TTC549 (cell line): ENCODE data around the gene ADRB1.

Experiments
- FAIRE-seq: peaks from 2 replicates; lab custom pipeline; 2012; peaks lifted over from hg19 to GRCh38; lab: Jason Lieb, UNC

Gene ADRB1

DNA sequence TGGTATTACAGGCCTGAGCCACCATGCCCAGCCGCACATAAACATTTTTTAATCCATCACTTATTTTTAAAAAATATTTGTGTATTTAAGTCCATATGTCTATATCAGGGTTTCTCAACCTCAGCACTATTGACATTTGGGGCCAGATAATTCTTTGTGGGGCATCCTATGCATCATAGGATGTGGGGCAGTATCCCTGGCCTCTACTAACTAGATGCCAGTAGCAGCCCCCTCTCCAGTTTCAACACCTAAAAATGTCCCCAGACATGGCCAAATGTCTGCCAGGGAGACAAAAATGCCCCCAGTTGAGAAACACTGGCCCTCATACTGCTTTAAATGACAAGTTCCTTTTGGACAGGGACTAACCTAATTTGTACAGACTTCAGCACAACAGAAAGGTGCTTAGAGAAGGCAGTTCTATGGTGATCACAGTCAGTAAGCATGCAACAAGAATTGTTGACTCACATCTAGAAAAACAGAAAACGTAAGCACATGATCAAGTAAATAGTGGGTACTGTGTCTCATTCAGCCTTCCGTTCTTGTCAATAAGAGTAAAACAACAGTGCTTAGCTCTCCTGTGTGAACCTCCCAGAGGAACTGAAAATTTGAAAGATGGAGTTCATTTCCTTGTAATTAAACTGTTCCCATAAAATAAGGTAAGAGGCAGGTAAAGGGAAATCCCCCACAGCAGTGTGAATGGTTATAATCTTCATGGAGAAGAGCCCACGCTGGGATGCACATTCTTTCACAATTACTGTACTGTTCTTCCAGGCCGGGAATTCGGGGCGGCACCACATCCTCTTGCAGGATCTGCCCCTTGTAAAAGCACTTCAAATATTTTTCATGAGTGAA, 17.3 kb upstream of the ADRB1 start:
- FAIRE-seq, result no peak

DNA sequence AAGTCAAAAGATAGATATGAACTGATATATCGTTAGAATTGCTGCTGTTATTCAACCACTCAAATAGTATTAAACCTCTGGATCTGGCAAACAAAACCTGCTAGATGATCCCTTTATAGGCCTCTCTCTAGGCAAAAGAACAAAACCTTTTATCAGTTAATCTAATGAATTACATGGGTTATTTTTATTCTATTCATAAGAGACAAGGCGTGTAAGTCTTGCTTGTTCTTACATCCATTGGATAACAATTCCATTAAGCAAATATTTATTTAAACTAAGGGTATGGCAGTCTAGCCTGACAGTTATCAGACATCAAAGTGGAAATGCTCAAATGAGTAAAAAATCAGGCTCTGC, 16.6 kb upstream of the ADRB1 start:
- FAIRE-seq, result no peak

DNA sequence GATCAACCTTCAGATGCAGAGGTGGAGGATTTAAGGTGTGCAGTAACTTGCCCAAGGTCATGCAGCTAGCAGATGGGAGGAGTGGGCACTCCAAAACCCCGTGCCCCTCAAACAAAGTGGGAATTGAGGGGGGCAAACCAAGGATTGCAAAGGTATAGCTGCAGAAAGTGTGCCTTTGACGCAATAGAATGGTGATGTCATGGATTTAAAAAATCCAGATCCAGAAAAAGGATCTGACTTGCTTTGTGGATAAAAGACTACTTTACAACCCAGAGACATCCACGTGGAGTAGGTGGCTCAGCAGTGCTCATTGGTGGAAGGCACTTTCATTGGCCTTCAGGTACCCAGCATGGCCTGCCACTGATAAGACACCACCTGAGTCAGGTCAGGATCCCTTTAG, 15.7 kb upstream of the ADRB1 start:
- FAIRE-seq, result no peak

DNA sequence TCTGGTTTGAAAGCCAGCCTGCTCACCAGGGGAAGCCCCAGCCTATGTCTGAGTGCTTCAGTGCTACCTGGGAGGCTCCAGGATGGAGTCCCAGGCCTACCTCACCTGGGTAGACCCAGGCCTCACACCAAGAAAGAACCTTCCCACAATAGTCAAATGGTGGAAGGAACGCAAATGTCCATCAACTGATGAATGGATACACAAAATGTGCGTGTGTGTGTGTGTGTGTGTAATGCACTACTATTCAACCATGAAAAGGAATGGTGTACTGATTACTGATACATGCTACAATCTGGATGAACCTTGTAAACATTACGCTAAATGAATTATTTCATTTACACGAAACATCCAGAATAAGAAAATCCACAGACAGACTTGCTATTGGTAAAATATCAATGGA, 15.2 kb upstream of the ADRB1 start:
- FAIRE-seq, result no peak

DNA sequence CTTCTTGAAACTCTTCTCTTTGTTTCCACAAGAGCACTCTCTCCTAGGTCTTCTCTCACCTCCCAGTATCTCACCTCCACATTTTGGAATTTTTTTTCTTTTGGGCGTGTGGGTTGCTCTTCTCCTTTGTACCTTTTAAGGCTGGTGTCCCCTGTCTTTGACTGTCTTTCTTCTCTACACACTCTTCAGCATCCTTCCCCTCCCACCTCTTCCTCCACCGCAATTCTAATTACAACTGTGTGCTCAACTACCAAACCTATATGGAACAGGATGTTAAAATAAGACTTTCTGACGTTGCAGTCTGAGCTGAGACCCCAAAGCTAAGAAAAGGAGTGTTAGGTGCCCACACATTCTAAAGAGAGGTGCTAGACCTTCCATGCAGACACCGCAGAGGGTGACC, 14.0 kb upstream of the ADRB1 start:
- no peak for FAIRE-seq

DNA sequence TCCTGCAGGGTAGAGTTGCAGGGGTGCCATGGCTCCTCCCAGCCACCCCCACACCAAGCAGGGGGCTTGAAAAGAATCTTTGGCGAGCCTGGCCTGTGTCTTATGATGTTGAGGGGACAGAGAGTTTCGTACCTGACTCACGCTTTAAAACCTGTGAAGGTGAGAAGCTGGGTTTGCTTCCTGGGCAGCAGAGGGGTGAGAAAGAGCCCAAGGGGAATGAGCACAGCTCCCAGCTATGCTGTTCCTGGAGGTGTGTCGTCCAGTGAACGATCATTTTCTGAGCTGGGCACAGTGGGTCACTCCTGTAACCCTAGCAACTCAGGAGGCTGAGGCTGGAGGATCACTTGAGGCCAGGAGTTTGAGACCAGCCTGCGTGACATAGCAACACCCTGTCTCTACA, 13.5 kb upstream of the ADRB1 start:
- FAIRE-seq, result no peak

DNA sequence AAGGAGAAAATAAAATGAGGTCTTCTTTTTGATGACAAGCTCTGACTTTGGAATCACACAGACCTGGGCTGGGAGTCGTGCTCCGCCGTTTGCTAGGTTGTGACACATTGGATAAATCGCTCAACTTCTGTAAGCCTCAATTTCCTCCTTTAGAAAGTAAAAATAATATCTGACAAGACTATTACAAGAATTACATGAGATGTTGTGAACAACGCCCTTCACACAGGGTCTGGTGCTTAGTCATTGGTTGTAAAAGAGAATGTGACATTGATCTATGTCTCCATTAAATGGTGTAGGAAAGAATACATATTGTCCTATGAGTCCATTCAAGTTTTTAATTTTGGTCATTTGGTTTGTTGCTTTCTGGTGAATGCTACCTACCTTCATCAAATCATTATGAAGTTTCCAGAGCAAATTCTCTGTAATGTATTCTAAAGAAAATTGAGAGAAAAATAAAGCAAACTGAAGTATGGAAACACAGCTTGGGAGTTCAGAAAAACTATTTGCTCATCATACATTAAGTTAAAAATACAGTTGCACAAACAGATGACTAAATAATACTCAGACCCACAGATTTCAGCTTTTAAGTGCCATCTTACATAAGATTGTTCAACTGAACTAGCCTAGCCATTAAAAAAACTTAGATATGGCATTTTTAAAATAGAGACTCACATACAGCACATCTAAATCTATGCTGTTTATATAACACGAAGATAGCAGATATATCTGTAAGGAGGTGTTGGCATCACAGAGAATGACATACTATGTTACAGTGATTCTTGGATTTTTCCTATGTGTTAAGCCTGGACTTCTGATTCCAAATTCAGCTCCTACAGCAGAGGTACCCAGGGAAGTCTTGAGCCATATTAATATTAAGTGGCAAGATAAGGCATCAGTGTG, 12.3 kb upstream of the ADRB1 start:
- no peak for FAIRE-seq

DNA sequence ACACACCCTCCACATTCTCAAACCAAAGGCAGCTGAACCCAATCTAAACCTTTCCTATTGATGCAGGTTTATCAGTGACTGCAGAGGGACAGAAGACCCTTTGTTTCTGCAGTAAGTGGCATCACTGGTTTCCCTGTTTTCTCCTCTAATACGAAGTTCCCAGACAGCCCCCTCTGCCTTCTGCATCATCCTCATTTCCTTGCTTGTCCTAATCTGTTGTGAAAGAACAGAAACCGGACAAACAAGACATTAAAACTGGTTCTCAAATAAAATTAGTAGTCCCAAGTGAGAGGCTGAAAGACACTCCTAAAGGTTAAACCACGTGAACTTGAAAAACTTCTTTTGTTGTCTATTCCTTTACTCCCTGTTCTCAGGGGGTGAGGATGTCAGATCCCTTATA, 10.1 kb upstream of the ADRB1 start:
- no peak for FAIRE-seq

DNA sequence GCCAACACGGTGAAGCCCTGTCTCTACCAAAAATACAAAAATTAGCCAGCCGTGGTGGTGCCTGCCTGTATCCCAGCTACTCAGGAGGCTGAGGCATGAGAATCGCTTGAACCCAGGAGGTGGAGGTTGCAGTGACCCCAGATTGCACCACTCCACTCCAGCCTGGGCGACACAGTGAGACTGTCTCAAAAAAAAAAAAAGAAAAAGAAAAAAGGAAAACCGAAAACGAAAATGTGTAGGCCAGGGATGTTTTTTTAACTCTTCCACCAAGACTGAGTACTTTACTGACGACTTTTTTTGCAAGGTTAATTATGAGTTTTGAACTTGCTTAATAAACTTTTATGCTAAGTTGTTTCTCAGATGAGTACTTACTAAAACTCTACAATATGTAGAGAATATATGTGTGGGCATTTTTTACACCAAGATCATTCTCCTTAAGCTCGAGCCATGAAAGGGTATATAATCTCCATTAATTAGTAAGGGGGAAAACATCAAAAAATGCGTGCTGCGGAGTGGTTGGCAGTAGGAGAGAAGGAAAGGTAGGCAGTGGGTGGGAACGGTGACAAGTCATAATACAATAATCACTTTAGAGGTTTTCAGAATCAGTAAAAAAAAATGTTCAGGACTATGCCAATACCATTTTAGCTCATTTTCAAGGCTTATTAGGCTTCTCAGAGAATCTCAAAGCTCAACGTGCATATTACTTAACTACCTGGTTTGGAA, 8.6 kb upstream of the ADRB1 start:
- no peak for FAIRE-seq

DNA sequence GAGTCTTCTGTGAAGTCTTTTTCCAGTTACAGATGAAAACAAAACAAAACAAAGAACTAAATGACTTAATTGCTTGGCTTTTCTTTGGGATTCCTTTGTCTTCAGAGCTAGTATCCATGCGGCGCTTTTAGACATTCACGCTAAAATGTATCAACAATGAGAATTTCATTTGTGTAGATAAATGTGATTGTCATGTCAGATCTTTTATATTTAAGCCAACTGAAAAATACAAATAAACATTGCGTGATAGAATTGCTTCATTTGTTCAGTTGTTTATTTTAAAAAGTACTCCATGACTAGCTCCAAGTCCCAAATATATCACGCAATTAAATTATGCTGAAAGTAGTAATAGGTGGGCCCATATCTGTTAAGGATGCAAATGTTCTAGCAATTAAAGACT, 7.9 kb upstream of the ADRB1 start:
- FAIRE-seq, result no peak

DNA sequence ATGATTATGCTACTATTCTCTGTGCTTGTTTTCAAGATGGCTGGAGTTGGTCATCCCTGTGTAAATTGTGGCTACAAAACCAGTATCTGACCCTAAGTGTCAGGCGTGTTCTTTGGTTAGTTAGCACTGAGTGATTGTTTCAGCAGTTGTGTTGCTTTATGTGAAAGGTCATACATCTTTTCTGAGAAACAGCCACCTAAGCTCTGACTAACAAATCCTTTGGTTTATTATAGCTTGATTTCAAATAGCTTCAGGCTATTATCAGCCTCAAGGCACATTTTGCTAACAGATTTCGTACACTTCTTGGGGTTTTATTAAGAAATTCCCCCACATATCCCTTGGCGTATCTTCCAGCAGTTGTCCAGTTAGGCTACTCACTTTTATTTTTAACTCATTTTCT, 4.8 kb upstream of the ADRB1 start:
- FAIRE-seq, result no peak

DNA sequence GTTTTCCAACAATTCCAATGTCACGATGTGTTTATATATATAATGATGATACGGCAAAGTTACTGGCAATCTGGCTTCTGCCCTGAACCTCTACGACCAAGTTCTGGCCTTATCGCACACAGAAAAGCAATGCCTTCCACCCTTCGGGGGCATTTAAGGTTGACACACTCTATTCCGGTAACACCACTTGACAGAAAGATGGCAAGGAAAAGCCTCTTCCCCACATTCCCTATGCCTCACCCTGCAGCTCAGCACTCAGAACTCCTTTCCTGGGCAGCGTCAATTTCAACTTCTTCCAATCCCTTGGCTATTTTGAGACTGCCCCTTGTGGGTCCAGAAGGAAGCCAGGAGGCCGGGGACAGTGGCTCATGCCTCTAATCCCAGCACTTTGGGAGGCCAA, 2.5 kb upstream of the ADRB1 start:
- FAIRE-seq, result no peak

DNA sequence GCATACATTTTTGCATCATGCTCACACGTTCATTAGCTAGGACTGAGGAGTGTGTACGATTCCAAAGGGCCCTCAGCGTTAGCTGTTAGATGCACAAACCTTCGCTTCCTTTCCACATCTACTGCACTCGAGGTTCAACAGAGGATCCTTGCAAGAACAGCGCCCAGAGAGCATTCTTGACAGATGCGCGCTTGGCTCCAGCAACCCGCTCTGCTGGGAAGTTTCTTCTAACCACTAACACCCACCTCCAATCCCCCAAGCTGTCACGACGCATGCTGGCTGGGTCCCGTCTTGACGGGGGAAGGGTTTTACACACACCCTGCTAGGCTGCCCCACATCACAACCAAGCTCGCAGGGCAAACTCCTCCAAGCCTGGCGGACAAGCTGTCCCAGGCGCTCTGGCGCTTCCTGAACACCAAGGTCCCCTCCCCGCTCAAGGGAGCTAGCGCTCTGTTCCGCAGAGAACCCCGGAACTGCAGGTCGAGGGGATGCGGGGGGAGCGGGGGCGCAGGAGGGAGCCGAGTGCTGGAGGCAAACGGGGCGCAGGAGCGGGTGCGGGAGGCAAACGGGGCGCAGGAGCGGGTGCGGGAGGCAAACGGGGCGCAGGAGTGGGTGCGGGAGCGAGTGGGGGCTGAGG, 653 bp upstream of the ADRB1 start:
- no peak for FAIRE-seq

DNA sequence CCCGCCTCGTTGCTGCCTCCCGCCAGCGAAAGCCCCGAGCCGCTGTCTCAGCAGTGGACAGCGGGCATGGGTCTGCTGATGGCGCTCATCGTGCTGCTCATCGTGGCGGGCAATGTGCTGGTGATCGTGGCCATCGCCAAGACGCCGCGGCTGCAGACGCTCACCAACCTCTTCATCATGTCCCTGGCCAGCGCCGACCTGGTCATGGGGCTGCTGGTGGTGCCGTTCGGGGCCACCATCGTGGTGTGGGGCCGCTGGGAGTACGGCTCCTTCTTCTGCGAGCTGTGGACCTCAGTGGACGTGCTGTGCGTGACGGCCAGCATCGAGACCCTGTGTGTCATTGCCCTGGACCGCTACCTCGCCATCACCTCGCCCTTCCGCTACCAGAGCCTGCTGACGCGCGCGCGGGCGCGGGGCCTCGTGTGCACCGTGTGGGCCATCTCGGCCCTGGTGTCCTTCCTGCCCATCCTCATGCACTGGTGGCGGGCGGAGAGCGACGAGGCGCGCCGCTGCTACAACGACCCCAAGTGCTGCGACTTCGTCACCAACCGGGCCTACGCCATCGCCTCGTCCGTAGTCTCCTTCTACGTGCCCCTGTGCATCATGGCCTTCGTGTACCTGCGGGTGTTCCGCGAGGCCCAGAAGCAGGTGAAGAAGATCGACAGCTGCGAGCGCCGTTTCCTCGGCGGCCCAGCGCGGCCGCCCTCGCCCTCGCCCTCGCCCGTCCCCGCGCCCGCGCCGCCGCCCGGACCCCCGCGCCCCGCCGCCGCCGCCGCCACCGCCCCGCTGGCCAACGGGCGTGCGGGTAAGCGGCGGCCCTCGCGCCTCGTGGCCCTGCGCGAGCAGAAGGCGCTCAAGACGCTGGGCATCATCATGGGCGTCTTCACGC, 825 bp downstream of the ADRB1 start:
- FAIRE-seq, result no peak

DNA sequence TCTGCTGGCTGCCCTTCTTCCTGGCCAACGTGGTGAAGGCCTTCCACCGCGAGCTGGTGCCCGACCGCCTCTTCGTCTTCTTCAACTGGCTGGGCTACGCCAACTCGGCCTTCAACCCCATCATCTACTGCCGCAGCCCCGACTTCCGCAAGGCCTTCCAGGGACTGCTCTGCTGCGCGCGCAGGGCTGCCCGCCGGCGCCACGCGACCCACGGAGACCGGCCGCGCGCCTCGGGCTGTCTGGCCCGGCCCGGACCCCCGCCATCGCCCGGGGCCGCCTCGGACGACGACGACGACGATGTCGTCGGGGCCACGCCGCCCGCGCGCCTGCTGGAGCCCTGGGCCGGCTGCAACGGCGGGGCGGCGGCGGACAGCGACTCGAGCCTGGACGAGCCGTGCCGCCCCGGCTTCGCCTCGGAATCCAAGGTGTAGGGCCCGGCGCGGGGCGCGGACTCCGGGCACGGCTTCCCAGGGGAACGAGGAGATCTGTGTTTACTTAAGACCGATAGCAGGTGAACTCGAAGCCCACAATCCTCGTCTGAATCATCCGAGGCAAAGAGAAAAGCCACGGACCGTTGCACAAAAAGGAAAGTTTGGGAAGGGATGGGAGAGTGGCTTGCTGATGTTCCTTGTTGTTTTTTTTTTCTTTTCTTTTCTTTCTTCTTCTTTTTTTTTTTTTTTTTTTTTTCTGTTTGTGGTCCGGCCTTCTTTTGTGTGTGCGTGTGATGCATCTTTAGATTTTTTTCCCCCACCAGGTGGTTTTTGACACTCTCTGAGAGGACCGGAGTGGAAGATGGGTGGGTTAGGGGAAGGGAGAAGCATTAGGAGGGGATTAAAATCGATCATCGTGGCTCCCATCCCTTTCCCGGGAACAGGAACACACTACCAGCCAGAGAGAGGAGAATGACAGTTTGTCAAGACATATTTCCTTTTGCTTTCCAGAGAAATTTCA, 1.7 kb downstream of the ADRB1 start:
- FAIRE-seq, result no peak

DNA sequence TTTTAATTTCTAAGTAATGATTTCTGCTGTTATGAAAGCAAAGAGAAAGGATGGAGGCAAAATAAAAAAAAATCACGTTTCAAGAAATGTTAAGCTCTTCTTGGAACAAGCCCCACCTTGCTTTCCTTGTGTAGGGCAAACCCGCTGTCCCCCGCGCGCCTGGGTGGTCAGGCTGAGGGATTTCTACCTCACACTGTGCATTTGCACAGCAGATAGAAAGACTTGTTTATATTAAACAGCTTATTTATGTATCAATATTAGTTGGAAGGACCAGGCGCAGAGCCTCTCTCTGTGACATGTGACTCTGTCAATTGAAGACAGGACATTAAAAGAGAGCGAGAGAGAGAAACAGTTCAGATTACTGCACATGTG, 2.4 kb downstream of the ADRB1 start:
- FAIRE-seq, result no peak

DNA sequence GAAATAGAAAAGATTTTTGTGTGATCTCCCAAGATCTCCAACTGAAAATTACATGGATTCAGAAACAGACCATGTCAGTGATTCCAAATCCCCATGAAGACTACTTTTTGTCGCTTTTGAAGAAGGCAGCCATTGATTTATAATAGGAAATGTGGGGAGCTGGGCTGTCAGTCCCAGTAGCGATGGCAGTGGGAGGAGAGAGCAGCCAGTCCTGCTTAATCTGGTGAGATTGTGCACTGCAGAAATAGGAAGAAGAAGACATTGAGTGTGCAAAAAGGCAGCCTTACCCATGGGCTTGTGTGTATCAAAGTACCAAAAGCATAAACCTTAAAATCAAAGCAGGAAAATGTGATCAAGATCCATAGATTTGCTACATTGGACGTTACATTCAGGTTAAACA, 4.8 kb downstream of the ADRB1 start:
- no peak for FAIRE-seq

DNA sequence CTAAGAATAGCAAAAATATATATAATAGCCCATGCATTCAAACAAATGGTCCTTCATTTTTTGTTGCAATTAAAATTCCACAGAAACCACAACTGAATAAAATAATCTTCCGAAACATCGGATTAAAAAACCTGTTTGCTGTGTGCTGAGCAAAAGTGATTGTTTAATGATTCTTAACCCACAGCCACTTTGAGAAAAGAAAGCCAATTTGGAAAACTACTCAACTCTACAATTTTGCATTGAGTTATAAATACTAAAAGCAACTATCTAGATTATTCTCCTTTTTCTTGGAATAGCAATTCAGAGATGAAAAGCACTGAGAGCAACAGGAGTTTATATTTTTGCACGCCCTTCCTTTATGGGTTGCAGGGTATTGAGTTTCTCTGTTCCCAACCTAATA, 8.0 kb downstream of the ADRB1 start:
- no peak for FAIRE-seq

DNA sequence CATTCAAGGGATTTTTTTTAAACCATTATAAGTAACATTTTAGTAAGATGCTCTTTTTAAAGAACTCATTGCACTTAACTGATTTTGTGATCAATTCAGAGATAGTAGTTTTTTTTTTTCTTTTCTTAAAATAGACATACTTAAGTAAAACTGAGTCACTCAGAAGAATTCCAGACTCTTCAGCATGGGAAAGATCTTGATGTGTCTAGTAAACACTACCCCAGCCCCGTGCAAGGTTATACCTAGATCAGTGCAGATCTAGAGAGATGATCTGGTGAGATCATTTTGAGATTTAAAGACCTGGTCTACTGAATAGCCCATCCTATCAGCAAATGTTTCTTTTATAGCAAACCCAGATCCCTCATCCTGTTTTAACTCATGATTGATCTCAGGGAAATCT, 8.6 kb downstream of the ADRB1 start:
- no peak for FAIRE-seq

DNA sequence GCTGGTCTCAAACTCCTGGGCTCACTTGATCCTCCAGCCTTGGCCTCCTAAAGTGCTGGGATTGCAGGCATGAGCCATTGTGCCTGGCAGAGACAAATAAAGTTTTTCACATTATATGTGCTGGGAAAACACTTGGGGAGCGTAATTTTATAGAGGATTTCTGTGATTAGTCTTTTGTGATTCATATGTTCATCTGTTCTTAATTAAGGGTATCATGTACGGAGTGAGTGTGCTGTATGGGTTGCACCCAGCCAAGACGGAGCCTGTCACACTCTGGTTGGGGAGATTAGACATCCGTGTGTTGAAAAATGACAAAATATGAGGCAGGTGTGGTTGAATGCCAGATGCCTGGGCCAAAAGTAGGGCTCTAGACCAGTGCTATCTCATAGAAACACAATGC, 10.3 kb downstream of the ADRB1 start:
- FAIRE-seq, result no peak
